Measurements from ENCODE around the gene KIF25. TPM values are rescaled to one million over a fixed set of nuclear protein-coding genes. Genes with fewer than 3 reads are reported as not detected.

KIF25 gene, protein sequence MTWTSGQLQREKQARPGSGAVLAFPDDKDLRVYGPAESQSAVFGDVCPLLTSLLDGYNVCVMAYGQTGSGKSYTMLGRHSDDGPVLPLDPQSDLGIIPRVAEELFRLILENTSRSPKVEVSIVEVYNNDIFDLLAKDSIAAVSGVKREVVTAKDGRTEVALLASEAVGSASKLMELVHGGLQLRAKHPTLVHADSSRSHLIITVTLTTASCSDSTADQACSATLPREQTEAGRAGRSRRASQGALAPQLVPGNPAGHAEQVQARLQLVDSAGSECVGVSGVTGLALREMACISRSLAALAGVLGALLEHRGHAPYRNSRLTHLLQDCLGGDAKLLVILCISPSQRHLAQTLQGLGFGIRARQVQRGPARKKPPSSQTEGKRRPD
- total RNA-seq (2014; rRNA removed; shearing (Covaris generic)), result 0.51 TPM in 1 of 2 replicates, not detected in the other
- polyA plus RNA-seq (2015; cell fraction: cytosol; rRNA removed), result not detected in 2 replicates
- polyA plus RNA-seq (2015; cell fraction: nucleus; rRNA removed), result not detected in 2 replicates

DNA sequence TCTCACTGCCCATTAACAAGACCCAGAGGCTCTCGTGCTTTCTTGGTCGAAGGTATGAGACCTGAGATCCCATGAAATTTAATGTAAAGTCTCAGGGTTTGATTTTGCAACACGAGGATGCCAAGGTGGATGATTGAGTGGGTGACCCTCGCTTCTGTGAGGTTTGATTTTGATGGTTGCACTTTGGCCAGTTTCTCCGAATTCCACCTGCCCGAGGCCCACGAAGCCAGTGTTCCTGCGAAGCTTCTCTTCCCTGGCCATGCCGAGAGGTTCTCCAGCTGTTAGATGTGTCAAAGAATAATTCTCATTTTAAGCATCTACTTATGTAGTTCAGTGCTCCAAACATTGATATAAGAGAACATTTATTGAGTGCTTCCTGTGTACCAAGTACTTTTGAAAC lies at the start of gene KIF25:
Gene KIF25 (plus strand): TSS at position 30 of the 400 bp plus-strand sequence. CDS start 31,915 bp downstream, outside the sequence.
- in situ Hi-C loops (cut with HindIII; ENCODE audit: low pct_unique_long_range_greater_than_20kb, low sequenced_read_pairs), result no loop called here
- DNase-seq (ENCODE audit: low read depth, low spot score), result no peak

DNA sequence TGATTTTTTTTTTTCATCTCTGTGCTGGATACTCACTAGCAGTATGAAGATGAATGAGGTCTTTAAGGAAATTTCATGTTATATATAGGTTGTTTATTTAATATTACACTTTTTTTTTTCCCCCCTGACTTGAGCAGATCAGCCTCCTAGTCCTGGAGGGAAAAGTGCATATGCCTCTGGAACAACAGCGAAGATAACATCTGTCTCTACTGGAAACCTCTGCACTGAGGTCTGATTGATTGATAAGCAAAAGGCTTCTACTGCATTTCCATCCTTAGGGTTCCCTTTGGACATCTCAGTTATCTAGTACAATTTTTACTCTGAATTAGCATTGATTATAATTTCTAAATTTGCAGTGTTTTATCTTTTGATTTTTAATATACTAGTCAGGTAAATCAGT lies 49.8 kb upstream of the KIF25 start:
- in situ Hi-C loops (cut with HindIII; ENCODE audit: low pct_unique_long_range_greater_than_20kb, low sequenced_read_pairs), result no loop called here

DNA sequence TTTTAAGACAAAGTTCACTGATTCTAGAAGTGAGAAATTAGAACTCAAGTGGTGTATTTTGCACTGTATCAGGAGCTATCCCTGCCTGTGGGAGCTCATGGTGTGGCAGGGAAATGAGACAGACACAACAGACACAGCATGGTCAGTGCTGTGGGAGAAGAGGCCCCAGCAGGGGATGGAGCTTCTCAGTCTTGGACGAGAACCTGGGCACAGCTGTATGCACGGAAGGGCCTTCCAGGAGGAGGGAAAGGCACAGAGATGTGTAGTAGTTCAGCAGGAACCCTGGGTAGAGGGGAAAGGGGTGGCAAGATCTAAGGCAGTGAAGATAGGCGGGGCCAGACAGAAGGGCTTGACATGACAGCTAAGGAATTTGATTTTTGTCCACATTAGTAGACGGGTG lies 48.8 kb upstream of the KIF25 start:
- in situ Hi-C loops (cut with HindIII; ENCODE audit: low pct_unique_long_range_greater_than_20kb, low sequenced_read_pairs), result no loop called here
- DNase-seq (ENCODE audit: low read depth, low spot score), result no peak

More for the DNA sequence above, 49.8 kb upstream of the KIF25 start:
- DNase-seq (ENCODE audit: low read depth, low spot score), result no peak

GRCh38 chr6:167949121-167949684 lies 48.3 kb upstream of the KIF25 start:
- no peak for DNase-seq (ENCODE audit: low read depth, low spot score)
- in situ Hi-C loops (cut with HindIII; ENCODE audit: low pct_unique_long_range_greater_than_20kb, low sequenced_read_pairs), result no loop called here

- no peak for DNase-seq (ENCODE audit: low read depth, low spot score)
- in situ Hi-C loops (cut with HindIII; ENCODE audit: low pct_unique_long_range_greater_than_20kb, low sequenced_read_pairs), result no loop called here
Measured at GRCh38 chr6:167951781-167952511, 45.5 kb upstream of the KIF25 start.

- in situ Hi-C loops (cut with HindIII; ENCODE audit: low pct_unique_long_range_greater_than_20kb, low sequenced_read_pairs), result no loop called here
- peak; percentile 31 for DNase-seq (ENCODE audit: low read depth, low spot score)
Measured at GRCh38 chr6:167952512-167952859, 45.0 kb upstream of the KIF25 start.

DNA sequence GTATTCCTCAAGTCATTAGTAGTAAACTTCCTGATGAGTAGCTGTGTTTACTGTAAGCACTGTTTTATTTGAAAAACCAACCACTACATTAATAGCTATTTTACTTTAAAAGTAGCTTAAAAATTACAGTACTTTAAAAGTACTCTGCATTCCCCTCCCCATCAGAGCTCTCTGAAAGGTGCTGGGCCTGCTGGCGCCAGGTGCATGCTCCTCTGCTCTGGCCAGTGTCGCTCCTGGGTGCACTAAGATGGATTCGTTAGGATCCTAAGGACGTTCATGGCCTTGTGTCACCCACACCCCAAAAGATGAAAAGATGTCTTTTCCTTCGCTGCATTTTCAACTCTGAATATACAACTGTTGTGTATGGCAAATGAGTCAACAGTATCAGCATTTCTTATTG lies 43.9 kb upstream of the KIF25 start:
- DNase-seq (ENCODE audit: low read depth, low spot score), result no peak
- in situ Hi-C loops (cut with HindIII; ENCODE audit: low pct_unique_long_range_greater_than_20kb, low sequenced_read_pairs), result no loop called here

DNA sequence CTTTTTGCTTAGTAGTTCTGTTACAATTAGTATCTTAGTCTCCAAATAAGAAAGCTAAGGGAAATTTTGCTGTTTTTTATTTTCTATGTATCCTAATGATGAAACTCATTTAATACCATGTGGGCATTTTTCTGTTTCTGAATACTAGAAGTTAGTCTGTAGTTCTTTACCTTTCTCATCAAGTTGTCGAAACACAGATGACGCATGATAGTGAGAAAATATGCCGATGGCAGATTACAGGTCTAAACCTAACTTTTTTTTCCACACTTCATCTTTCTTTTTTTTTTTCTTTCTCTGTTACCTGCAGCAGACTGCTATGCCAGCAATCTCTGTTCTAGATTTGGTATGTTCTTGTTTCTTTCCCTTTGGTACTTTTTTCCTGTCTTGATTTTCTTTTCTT lies 43.3 kb upstream of the KIF25 start:
- in situ Hi-C loops (cut with HindIII; ENCODE audit: low pct_unique_long_range_greater_than_20kb, low sequenced_read_pairs), result no loop called here
- no peak for DNase-seq (ENCODE audit: low read depth, low spot score)

- DNase-seq (ENCODE audit: low read depth, low spot score), result no peak
- in situ Hi-C loops (cut with HindIII; ENCODE audit: low pct_unique_long_range_greater_than_20kb, low sequenced_read_pairs), result no loop called here
Measured at GRCh38 chr6:167956491-167956890, 41.0 kb upstream of the KIF25 start.

GRCh38 chr6:167956983-167957492 lies 40.4 kb upstream of the KIF25 start:
- in situ Hi-C loops (cut with HindIII; ENCODE audit: low pct_unique_long_range_greater_than_20kb, low sequenced_read_pairs), result no loop called here
- DNase-seq (ENCODE audit: low read depth, low spot score), result no peak

DNA sequence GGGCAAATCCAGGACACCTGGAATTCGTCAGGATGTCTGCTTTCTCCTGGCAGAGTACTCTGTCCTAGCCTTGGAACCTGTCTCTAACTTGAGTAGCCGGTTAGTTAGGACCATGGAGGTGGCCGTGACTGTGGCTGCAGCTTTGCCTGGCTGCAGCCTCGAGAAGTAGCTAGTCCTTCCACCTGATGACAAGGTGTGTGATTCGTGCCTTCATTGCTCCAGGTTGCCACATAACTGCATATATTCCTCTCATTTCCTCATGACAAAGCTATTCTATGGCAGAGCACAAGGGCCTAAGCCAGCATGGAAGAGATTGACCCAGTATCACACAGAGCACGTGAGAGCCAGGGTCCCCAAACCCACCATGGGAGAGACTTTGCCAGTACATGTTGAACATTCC lies 39.8 kb upstream of the KIF25 start:
- no peak for DNase-seq (ENCODE audit: low read depth, low spot score)
- in situ Hi-C loops (cut with HindIII; ENCODE audit: low pct_unique_long_range_greater_than_20kb, low sequenced_read_pairs), result no loop called here

DNA sequence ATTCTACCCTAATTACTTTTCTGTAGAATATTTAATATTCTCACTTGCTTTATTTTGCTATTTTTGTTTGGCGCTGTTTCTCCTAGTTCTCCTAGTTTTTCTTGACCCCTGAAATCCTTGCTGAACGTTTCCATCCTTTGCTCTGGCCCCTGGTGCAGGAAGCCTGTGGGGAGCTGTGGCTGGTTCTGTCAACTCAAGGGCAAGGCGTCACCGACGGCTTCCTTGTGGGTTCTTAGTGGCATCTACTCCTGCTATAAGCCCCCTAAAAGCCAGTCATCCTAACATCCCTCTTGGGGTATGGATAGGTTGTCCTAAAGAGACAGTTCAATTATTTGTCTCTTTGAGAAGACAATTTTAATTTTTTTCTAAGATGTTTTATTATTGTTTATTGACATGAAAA lies 36.9 kb upstream of the KIF25 start:
- in situ Hi-C loops (cut with HindIII; ENCODE audit: low pct_unique_long_range_greater_than_20kb, low sequenced_read_pairs), result no loop called here

DNA sequence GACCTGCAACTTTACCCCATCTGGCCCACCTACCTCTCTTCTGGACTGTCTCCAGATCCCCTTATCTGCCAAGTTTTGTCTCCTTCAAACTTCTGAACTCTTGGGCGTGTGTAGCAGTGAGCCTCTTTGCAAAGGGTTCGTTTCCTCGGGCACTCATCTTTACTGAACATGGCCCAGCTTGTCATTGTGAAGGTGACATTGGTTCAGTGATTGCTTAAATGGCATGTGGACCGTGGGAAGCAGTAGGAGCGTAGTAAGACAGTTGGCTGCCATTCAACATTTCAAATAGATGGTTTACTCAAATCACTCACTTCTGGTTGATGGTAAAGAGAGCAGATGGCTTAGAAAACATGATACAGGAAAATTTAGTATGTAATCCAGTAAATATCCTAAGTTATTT lies 34.8 kb upstream of the KIF25 start:
- DNase-seq (ENCODE audit: low read depth, low spot score), result no peak
- in situ Hi-C loops (cut with HindIII; ENCODE audit: low pct_unique_long_range_greater_than_20kb, low sequenced_read_pairs), result no loop called here

More for the DNA sequence above, 36.9 kb upstream of the KIF25 start:
- no peak for DNase-seq (ENCODE audit: low read depth, low spot score)

DNA sequence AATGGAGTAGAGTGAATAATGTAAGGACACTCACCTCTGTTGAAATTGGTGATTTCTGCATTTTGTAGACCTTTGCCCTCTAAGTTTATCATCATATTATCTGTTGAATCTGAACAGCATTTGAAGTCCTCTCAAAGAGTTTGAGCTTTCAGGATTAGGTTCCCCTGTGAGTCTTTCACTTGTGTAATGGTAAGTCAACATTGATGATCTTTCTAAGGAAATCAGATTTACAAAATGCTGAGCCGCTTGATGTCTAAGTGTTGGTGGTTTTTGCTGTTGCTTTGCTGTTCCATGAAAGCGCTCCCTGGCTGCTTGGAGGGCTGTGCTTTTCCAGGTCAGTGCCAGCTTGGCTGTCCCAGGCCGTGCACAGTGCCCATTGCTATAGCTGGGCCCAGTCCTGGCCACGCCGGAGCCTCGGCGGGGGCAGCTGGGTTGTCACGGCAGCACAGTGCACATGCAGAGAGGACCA lies 33.8 kb upstream of the KIF25 start:
- in situ Hi-C loops (cut with HindIII; ENCODE audit: low pct_unique_long_range_greater_than_20kb, low sequenced_read_pairs), result no loop called here
- DNase-seq (ENCODE audit: low read depth, low spot score), result no peak

- no peak for DNase-seq (ENCODE audit: low read depth, low spot score)
- in situ Hi-C loops (cut with HindIII; ENCODE audit: low pct_unique_long_range_greater_than_20kb, low sequenced_read_pairs), result no loop called here
Measured at GRCh38 chr6:167965592-167966539, 31.6 kb upstream of the KIF25 start.

- in situ Hi-C loops (cut with HindIII; ENCODE audit: low pct_unique_long_range_greater_than_20kb, low sequenced_read_pairs), result no loop called here
- no peak for DNase-seq (ENCODE audit: low read depth, low spot score)
Measured at GRCh38 chr6:167966540-167966905, 30.9 kb upstream of the KIF25 start.

- DNase-seq (ENCODE audit: low read depth, low spot score), result peak; percentile 26
- in situ Hi-C loops (cut with HindIII; ENCODE audit: low pct_unique_long_range_greater_than_20kb, low sequenced_read_pairs), result no loop called here
Measured at GRCh38 chr6:167968091-167968490, 29.4 kb upstream of the KIF25 start.

Measured in SK-MEL-5 (cell line).